ENCODE data around the gene MARCHF10. TPM values are rescaled to one million over a fixed set of nuclear protein-coding genes. Genes with fewer than 3 reads are reported as not detected.

The MARCHF10 gene
- total and polyA plus RNA-seq, 2 of the 4 experiments (the other 2 are of a cell fraction): 0.18 to 0.74 TPM

DNA sequence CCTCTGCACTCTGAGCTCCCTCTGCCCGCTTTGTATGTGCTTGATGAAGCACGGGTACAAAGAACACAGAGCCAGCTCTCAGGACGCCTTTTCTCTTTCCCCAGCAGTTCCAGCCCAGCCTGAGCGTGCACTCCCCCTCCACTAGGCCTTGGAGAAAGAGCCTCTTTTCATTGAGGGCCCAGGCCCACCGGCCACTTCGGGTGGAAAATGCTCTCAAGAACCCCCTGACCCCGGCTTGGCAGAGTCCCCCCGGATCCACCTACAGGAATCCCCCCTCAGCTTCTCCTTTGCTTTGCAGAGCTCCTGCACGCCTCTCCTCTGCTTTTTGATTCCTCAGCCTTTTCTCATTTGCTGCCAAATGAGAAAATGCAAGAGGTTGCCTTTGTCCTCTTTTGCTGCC, 150.4 kb downstream of the MARCHF10 start:
- intact Hi-C loops (cut with micrococcal nuclease) (loop anchor here (10.0 kb wide), 1 partner anchor 103 kb away; no protein-coding TSS in a partner anchor), dilution Hi-C loops (cut with HindIII; ENCODE audit: low sequenced_read_pairs, unreplicated experiment) (no loop called here), in situ Hi-C loops (cut with MboI; ENCODE audit: low sequenced_read_pairs) (no loop called here)
- H3K9me3 ChIP-seq (ENCODE audit: control insufficient read depth, insufficient read depth, low read length): no peaks in the 10 kb centered on the region; the same call in 1 of the 2 replicates
- ChIA-PET POLR2A (ENCODE audit: unreplicated experiment) (no interaction called here), CTCF (no interaction called here)
- H2AFZ ChIP-seq (replicated peaks; ENCODE audit: low read length, poor library complexity): no peak overlapping the region
- BruUV-seq (replicated peaks): no TSS peak
- H4K5ac ChIP-seq (ENCODE audit: low read depth, low read length): no peak overlapping the region
- H3K18ac ChIP-seq (ENCODE audit: low read depth, low read length): no peak overlapping the region
- no peak overlapping the region for H2BK20ac ChIP-seq (ENCODE audit: low read depth, low read length)
- H3K14ac ChIP-seq (replicated peaks; ENCODE audit: low read depth, low read length): no peak overlapping the region
- H3K4me3 ChIP-seq (ENCODE audit: insufficient read depth, low read depth, low read length): no peak overlapping the region
- peaks cover 62% of the 10 kb centered on the region for H4K20me1 ChIP-seq (ENCODE audit: insufficient read depth, low read length)
- H3K4me2 ChIP-seq (ENCODE audit: low read depth, low read length): no peak overlapping the region
- H2BK15ac ChIP-seq (ENCODE audit: low read depth, low read length): no peak overlapping the region
- H4K91ac ChIP-seq (ENCODE audit: insufficient read depth, low read depth, low read length): no peak overlapping the region
- H3K4ac ChIP-seq (ENCODE audit: low read depth, low read length): no peak overlapping the region
- no peak for ATAC-seq (ENCODE audit: low read depth)
- no peak overlapping the region for H3K27ac ChIP-seq (ENCODE audit: insufficient read depth, low read length)
- H3K9me1 ChIP-seq (ENCODE audit: insufficient read depth, low read length): peaks cover 24% of the 10 kb centered on the region
- H3K23ac ChIP-seq (ENCODE audit: low read depth, low read length): no peak overlapping the region
- no peak for DNase-seq
- 85% methylated on average over 5 of the region's 9 CpGs; no CpG with 5 or more reads in 1 of the 2 experiments for WGBS, 2 experiments (ENCODE audit: extremely low coverage in 2 of 2, insufficient read length in 1 of 2)
- no peaks in the 10 kb centered on the region for H3K27me3 ChIP-seq (ENCODE audit: control insufficient read depth, insufficient read depth, low read length)
- H3K79me1 ChIP-seq (ENCODE audit: low read depth in 1 of 2, low read length in 2 of 2): peaks cover 40 to 93% of the 10 kb centered on the region in 2 experiments
- no peak overlapping the region for H2BK5ac ChIP-seq (ENCODE audit: low read depth, low read length, poor library complexity, severe bottlenecking)
- no peak overlapping the region for H2AK5ac ChIP-seq (ENCODE audit: low read depth, low read length)
- H2AK9ac ChIP-seq (replicated peaks; ENCODE audit: low read depth, low read length, poor library complexity): no peak overlapping the region
- no peak overlapping the region for H4K8ac ChIP-seq (ENCODE audit: low read depth in 2 of 2, low read length in 2 of 2)
- peaks cover 20% of the 10 kb centered on the region for H3K4me1 ChIP-seq (ENCODE audit: control insufficient read depth, insufficient read depth, low read length)
- TF ChIP-seq, protein P1, sequence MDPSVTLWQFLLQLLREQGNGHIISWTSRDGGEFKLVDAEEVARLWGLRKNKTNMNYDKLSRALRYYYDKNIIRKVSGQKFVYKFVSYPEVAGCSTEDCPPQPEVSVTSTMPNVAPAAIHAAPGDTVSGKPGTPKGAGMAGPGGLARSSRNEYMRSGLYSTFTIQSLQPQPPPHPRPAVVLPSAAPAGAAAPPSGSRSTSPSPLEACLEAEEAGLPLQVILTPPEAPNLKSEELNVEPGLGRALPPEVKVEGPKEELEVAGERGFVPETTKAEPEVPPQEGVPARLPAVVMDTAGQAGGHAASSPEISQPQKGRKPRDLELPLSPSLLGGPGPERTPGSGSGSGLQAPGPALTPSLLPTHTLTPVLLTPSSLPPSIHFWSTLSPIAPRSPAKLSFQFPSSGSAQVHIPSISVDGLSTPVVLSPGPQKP (IDR thresholded peaks at IDR 0.05; ENCODE audit: borderline replicate concordance, low read depth, low read length): no peak
- TF ChIP-seq, protein P2, sequence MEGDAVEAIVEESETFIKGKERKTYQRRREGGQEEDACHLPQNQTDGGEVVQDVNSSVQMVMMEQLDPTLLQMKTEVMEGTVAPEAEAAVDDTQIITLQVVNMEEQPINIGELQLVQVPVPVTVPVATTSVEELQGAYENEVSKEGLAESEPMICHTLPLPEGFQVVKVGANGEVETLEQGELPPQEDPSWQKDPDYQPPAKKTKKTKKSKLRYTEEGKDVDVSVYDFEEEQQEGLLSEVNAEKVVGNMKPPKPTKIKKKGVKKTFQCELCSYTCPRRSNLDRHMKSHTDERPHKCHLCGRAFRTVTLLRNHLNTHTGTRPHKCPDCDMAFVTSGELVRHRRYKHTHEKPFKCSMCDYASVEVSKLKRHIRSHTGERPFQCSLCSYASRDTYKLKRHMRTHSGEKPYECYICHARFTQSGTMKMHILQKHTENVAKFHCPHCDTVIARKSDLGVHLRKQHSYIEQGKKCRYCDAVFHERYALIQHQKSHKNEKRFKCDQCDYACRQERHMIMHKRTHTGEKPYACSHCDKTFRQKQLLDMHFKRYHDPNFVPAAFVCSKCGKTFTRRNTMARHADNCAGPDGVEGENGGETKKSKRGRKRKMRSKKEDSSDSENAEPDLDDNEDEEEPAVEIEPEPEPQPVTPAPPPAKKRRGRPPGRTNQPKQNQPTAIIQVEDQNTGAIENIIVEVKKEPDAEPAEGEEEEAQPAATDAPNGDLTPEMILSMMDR (conservative IDR thresholded peaks at IDR 0.05; ENCODE audit: low read depth, low read length): no peak
- TF ChIP-seq FOS (IDR thresholded peaks at IDR 0.05; ENCODE audit: low read depth, low read length): no peak
- TF ChIP-seq CHD1 (IDR thresholded peaks at IDR 0.05; ENCODE audit: low read depth, low read length): no peak
- no peak for TF ChIP-seq CEBPB (IDR thresholded peaks at IDR 0.05; ENCODE audit: low read depth, low read length)
- no peak for TF ChIP-seq RFX5 (IDR thresholded peaks at IDR 0.05; ENCODE audit: low read depth, low read length)
- H2BK120ac ChIP-seq (ENCODE audit: low read depth, low read length): no peak overlapping the region
- no peak overlapping the region for H3K56ac ChIP-seq (ENCODE audit: extremely low read depth, insufficient read depth, low read length)
- H3K9ac ChIP-seq (ENCODE audit: low read depth, low read length): no peak overlapping the region
- peaks cover 18% of the 10 kb centered on the region for H3K36me3 ChIP-seq (ENCODE audit: control insufficient read depth, insufficient read depth, low read length)

Data from IMR-90 (cell line).